Bone marrow (tissue), 2 donors: ENCODE measurements around the gene RRP12.

Experiments used
- DNase-seq, 2 donors: peaks; one replicate each; lab custom pipeline; 2025; lab: John Stamatoyannopoulos, UW

Gene RRP12

DNA sequence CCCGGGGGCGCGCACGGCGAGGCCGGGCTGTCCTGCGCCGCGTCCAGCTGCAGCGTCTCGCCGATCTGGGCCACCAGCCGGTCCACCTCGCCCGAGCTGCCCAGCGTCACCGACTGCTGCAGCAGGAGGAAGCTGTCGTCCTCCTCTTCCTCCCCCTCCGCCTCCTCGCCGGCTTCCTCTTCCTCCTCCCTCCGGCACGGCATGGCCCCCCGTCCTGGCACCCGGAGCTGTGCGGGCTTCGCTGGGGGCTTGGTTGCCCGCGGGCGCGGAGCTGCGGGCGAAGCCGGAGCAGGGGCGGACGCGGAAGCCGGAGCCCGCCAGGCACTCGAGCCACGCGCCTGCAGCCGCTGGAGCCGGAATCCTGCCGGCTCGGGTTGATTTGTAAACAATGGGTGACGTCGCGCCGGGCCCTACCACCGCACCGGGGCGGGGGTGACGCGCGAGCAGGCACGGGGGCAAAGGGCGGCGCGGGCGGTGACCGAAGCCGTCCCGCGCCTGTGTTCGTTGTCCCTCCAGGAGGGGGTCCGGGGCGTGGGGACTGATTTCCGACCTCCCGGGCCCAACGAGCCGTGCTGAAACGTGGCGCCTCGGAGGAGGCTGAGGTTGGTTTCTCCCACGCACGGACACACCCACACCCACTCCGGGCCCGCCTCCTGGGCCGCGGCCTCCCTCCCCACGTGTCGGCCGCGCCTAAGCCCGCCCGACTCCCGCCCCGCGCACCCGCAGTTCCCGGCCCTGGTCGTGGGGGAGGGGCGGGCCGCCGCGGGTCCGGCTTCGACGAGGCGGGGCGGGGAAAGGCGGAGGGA, 66.6 kb downstream of the RRP12 start, which contains the start of gene FRAT2:
FRAT2 (minus strand) TSS at position 360 of the 806 bp plus-strand sequence; CDS start at position 203, 157 bp downstream.
- DNase-seq: peak; percentile 64 to 92

DNA sequence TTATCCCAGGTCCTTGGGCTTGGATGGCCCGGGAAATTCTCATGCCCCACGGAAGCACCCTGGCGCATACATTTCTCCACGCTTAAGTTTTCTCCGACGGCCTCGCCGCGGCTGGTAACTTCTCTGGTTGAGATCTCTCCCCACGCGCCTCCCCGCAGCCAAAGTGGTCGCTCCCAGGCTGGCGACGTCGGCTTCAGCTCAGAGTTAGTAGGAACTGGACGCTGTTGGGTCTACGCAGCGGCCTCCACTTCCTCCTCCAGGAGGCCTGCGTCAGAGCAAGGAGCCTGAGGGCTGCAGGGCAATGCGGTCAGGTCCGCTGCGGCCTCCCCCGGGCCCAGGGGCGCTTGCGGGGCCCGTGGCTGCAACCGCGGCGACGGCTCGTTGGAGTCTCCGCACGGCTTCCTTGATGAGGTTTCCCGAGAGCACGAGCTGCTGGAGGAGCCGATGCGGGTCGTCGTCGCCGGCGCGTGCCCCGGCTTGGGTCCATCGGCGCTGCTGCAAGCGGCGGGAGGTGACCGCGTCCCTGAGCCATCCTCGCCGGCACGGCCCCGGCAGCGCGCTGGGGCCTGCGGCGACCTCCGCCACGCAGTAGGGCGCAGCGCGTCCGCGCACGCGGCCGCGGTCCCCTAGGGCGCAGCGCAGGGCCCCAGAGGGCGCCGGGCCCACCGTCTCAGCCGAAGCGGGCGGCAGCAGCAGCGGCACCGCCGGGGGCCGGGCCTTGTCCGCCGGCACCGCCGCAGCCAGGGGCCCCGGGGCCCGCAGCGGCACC, 67.4 kb downstream of the RRP12 start:
- peak; percentile 38 to 43 for DNase-seq

- peak in 1 of 2 donors; percentile 43 for DNase-seq
Measured at GRCh38 chr10:97333351-97333600, 67.9 kb downstream of the RRP12 start.

DNA sequence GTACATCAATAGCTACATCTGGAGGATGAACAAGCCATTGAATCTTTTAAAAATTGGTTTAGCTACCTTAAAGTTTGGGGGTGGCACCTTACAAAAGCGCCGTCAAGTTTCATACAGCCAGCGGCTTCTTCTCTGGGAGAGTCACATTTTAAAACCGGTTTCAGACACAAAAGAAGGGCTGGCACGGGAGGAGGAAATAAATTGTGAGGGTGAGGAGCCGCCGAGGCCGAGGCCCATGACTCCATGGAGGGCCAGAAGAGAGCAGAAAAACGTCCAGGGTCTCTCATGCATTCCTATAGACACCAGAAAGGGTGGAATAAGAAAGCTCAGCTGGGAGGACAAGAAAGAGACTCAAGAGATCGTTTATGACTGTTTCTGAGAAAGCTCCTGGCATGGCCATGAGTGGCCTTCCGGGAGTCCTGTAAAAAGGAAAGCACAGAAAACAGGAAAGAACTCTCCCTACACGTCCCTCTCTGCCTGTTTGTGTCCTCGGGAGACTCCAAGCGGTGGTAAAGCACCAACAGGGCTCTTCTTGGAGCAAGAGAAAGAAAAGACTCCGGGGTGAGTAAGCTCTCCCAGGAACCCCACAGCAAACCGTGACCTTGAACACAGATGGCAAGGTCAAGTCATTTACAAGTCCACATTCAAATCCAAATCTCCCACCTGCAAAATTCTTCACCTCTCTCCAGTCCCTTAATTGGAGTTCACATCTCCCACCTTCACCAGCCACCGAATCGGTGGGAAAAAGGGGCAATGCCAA, 68.4 kb downstream of the RRP12 start:
- no peak for DNase-seq

DNA sequence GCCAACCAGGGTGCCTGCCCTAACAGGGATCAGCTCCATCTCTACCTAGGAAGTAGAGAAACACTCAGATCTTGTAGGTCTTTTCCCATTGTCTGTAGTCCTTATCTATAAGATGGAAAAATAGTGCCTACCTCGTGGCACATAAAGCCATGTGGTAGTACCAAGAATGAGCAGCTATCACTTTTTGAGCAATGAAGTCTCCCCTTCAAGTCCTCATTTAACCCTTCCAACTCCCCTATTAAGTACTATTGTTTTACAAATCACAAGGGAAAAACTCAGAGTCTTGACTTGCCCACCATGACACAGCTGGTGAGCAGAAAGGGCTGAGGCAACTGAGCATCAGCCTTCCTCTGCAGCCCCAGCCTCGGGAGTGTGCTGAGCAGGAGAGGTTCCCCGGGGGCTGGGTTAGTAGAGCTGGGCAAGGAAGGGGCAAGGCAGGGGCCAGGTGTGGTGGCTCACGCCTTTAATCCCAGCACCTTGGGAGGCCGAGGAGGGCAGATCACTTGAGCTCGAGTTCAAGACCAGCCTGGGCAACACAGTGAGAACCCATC, 69.9 kb downstream of the RRP12 start:
- no peak for DNase-seq

DNA sequence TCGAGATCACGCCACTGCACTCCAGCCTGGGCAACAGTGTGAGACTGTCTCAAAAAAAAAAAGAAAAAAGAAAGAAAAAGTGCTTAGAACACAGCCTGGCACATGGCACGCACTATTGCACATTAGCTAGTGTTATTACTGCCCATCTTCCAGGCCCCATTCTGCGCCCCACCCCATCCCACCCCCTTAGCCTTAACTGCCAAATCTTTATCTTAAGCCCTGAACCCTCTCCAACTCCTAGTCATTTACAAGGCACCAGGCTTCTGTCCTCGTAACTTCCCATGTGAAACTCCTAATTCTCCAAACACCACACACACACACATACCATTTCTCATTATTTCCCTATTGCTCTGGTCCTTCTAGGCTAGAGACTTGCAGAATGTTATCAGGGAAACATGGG, 71.4 kb downstream of the RRP12 start:
- DNase-seq: no peak

GRCh38 chr10:97328646-97329453, 72.3 kb downstream of the RRP12 start:
- DNase-seq: no peak

DNA sequence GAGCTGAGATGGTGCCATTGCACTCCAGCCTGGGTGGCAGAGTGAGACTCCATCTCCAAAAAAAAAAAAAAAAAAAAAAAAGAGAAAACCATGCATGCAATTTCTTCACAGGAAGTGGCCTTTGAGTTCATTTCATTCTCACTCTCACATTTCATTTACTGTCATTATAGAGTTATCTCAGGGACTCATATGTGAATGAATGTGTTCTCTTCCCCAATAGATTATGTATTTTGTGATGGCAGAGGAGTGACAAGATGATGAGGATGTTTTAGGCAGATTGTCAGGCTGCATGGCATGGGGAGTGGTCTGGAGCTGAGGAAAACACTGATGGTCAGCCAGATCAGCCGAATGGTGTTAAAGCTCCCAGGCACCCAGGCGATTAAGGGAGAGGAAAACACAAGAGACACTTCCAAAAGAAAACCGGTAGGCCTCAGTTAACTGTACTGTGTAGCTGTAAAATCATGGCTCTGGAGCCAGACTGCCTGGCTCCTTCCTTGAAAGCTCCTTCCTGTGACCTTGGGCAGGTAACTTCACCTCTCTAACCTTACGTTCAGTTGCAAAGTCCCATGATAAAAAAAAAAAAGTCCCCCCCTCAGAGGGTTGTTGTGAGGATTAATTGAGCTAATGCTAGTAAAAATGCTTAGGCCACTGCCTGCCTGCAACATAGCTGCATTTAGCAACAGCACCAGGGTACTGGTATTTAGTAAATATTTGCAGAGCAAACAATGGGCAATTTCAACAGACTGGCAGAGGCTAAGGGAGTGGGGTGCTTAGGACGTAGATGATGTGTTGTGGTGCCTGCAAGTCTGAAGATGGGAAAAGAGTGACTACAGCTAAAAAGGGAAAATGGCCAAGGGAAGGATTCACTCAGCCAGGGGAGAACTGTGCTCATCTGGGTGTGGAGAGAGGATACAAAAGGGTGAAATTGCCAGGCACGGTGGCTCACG, 73.5 kb downstream of the RRP12 start:
- DNase-seq: no peak

DNA sequence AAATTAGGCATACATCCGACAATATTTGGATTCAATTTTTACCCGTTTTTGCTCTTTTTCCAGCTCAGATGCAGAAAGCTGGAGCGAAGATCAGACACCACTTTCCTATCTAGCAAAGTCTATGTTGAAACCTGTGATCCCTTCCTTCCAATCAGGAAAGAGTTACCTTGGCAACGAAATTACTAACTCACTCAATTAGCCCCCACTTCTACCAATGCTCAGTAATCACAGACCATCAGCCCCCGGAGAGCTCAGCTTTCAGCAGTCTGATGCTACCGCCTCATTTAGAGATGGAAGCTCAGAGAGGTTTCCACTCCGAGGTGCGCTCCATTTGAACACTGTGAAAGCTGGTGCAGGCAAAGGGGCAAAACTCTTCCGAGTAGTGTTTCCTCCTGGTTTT, 75.4 kb downstream of the RRP12 start:
- DNase-seq: no peak

GRCh38 chr10:97323501-97323900, 77.6 kb downstream of the RRP12 start:
- DNase-seq: no peak

- DNase-seq: no peak
Measured at GRCh38 chr10:97321804-97322190, 79.3 kb downstream of the RRP12 start.

DNA sequence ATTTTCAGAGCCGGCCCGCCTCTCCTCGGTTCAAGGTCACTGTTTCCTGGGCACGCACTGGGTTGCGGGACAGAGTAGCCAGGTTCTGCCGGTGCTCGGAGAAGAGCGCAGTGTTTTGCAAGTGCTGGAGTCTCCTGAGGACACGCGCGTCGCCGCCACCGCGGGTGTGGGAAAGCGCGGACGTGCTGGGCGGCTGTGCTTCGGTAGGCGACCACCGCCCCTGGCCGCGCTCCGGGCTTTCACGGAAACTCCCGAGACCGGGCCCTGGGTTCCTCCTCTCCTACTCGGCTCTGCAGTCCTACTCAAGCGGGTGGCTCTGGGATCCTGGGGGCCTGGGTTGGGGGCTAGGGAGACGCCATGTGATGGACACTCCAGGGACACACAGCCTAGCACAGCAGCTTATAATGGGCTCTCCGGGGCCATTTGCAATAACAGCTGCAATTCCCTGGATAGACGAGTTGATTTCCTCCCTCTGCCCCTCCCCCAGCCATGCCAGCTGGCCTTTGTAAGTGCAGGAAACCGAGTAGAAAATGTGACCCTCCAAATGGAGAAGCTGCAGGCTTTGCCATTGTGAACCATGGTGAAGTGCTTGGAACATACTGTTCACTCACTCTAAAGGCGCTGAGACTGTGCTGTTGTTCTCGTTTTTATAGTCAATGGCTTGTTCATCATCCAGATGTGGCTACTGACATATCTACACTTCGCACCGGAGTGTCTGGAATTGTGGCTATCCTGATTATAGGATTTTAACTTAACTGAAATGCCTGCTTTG, 79.9 kb downstream of the RRP12 start:
- peak; percentile 4 to 14 for DNase-seq

- DNase-seq: no peak
Measured at GRCh38 chr10:97320480-97321031, 80.6 kb downstream of the RRP12 start.

DNA sequence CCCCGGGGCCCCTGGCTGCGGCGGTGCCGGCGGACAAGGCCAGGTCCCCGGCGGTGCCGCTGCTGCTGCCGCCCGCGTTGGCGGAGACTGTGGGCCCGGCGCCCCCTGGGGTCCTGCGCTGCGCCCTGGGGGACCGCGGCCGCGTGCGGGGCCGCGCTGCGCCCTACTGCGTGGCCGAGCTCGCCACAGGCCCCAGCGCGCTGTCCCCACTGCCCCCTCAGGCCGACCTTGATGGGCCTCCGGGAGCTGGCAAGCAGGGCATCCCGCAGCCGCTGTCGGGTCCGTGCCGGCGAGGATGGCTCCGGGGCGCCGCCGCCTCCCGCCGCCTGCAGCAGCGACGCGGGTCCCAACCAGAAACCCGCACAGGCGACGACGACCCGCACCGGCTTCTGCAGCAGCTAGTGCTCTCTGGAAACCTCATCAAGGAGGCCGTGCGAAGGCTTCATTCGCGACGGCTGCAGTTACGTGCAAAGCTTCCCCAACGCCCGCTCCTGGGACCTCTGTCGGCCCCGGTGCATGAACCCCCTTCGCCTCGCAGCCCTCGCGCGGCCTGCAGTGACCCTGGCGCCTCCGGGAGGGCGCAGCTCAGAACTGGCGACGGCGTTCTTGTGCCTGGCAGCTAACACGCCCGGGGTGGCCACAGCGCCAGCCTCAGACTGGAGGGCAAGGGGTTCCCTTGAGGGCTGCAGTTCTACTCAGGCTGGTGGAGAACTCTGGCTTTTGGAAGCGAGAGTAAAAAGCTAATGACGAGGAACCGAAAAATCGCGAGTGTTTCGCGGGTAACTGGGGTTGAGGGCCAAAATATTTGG, 81.3 kb downstream of the RRP12 start:
- peak; percentile 26 to 44 for DNase-seq

GRCh38 chr10:97318772-97319651, 82.1 kb downstream of the RRP12 start, which contains the start of gene FRAT1:
FRAT1 (plus strand) TSS chr10:97319271; CDS start chr10:97319454, 183 bp downstream.
- peak; percentile 88 to 97 for DNase-seq

DNA sequence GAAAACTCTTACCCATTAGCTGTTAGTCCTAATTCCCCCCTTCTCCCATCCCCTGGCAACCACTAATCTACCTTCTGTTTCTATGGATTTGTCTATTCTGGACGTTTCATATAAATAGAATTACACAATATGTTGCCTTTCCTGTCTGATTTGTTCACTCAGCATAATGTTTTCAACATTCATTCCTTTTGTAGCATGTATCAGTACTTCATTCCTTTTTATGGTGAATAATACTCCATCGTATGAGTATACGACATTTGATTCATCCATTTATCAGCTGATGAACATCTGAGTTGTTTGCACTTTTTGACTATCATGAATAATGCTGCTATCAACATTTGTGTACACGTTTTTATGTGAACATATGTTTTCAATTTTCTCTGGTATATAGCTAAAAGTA, 86.5 kb downstream of the RRP12 start:
- no peak for DNase-seq

GRCh38 chr10:97312897-97313296, 88.2 kb downstream of the RRP12 start:
- no peak for DNase-seq
